ENCODE data around the gene TEKT5. TPM values are rescaled to one million over a fixed set of nuclear protein-coding genes. Genes with fewer than 3 reads are reported as not detected.

Gene TEKT5
- total RNA-seq, 2 donors from 2014 or later: 0.36 to 3.9 TPM

DNA sequence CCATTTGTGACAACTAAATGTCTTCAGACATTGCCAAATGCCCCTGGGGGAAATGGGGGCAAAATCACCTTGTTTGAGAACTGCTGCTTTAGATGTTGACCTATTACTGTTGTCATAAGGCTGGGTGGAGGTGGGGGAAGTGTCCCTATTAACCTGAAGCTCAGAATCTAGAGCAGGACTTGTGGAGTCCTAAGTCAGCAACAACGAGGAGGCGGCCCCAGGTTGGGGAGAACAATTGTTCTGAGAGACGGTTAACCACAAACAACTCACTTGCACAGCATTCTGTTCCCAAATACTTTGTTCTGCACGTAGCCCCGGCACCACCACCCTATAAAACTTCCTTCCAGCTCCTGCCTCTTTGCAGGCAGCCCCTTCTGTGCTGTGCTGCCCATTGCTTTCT is 32.5 kb downstream of the TEKT5 start:
- Histone ChIP-seq H3K4me1 (replicated peaks) (no peaks in the 10 kb centered on the region), H3K36me3 (no peaks in the 10 kb centered on the region), H3K27me3 (replicated peaks; ENCODE audit: insufficient read depth) (no peaks in the 10 kb centered on the region), H3K9me3 (no peaks in the 10 kb centered on the region), H3K27ac (no peak overlapping the region), H3K4me3 (no peak overlapping the region)
- 34% methylated on average over 5 of the region's 5 CpGs for WGBS
- intact Hi-C loops (cut with DNase I): no loop called here
- TF ChIP-seq, protein P1, sequence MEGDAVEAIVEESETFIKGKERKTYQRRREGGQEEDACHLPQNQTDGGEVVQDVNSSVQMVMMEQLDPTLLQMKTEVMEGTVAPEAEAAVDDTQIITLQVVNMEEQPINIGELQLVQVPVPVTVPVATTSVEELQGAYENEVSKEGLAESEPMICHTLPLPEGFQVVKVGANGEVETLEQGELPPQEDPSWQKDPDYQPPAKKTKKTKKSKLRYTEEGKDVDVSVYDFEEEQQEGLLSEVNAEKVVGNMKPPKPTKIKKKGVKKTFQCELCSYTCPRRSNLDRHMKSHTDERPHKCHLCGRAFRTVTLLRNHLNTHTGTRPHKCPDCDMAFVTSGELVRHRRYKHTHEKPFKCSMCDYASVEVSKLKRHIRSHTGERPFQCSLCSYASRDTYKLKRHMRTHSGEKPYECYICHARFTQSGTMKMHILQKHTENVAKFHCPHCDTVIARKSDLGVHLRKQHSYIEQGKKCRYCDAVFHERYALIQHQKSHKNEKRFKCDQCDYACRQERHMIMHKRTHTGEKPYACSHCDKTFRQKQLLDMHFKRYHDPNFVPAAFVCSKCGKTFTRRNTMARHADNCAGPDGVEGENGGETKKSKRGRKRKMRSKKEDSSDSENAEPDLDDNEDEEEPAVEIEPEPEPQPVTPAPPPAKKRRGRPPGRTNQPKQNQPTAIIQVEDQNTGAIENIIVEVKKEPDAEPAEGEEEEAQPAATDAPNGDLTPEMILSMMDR (IDR thresholded peaks at IDR 0.05): no peak
- no peak for TF ChIP-seq POLR2A (IDR thresholded peaks at IDR 0.05)
- no peak for TF ChIP-seq POLR2AphosphoS5 (IDR thresholded peaks at IDR 0.05)
- DNase-seq (ENCODE audit: low spot score): no peak

DNA sequence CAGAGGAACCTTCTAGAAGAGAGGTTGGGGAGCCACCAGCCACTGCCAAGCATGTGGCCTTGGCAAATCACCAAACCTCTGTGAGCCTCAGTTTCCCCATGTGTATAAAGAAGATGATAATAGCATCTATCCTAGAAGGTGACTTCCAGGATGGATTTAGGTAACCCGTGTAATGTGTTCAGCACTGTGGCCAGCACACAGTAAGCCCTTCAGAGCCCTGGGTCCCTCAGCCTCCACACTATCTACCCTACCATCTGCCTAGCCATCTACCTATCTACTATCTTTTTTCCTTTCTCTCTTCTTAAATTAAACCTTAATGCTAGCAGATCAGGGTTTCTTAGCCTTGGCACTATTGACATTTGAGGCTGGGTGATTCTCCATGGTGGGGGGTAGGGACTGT is 33.0 kb downstream of the TEKT5 start:
- no peaks in the 10 kb centered on the region for H3K36me3 ChIP-seq
- no peak for TF ChIP-seq POLR2A (IDR thresholded peaks at IDR 0.05)
- TF ChIP-seq, protein P1 (IDR thresholded peaks at IDR 0.05): no peak
- H3K27ac ChIP-seq: no peak overlapping the region
- H3K4me3 ChIP-seq: no peak overlapping the region
- WGBS: 40% methylated on average over 1 of the region's 1 CpG
- H3K4me1 ChIP-seq (replicated peaks): no peaks in the 10 kb centered on the region
- intact Hi-C loops (cut with DNase I): no loop called here
- no peak for DNase-seq (ENCODE audit: low spot score)
- H3K27me3 ChIP-seq (replicated peaks; ENCODE audit: insufficient read depth): no peaks in the 10 kb centered on the region
- H3K9me3 ChIP-seq: no peaks in the 10 kb centered on the region

DNA sequence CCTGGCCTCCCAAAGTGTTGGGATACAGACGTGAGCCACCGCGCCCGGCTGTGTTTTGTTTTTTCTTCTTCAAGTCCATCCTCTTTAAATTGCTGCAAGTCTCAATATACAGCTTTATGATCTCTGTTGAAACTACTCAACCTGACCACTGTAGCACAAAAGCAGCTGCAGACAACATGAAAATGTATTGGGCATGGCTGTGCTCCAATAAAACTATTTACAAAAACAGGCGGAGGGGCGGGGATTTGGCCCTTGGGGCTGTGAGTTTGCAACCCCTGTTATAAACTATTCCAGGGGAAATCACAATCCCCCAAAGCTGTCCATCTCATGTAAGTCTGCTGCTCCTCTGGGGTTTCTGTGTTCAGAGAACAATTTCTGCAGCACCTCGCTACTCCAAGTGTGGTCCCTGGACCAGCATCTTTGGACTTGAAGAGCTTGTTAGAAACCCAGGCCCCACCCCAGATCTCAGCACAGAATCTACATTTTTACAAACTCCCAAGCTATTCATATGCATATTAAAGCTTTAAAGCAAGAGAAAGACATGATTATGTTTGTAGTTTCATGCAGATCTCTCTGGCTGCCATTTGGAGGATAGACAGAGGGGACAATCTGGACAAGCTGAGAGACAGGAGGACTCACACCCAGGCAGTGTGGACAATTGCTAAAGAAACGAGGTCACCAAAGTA is 33.6 kb downstream of the TEKT5 start:
- Histone ChIP-seq H3K4me3 (no peak overlapping the region), H3K36me3 (no peaks in the 10 kb centered on the region), H3K9me3 (no peaks in the 10 kb centered on the region), H3K27ac (no peak overlapping the region), H3K27me3 (replicated peaks; ENCODE audit: insufficient read depth) (no peaks in the 10 kb centered on the region), H3K4me1 (replicated peaks) (no peaks in the 10 kb centered on the region)
- intact Hi-C loops (cut with DNase I): no loop called here
- 71% methylated on average over 8 of the region's 8 CpGs for WGBS
- DNase-seq (ENCODE audit: low spot score): no peak
- TF ChIP-seq POLR2A (IDR thresholded peaks at IDR 0.05) (no peak), POLR2AphosphoS5 (IDR thresholded peaks at IDR 0.05) (no peak)
- TF ChIP-seq, protein P1 (IDR thresholded peaks at IDR 0.05): no peak

DNA sequence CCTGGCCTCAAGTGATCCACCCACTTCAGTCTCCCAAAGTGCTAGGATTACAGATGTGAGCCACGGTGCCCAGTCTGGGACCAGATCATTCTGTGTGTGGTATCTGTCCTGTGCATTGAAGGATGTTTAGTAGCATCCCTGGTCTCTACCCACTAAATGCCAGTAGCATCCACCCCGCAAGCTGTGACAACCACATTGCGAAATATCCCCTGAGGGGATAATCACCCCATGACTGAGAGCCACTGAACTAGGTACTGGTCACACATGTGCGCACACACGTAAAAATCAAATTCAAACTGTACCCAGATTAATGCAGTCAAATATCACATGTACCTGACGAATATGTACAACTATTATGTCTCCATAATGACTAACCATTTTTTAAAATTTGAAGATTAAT is 35.8 kb downstream of the TEKT5 start:
- DNase-seq (ENCODE audit: low spot score): no peak
- intact Hi-C loops (cut with DNase I): no loop called here
- WGBS: 93% methylated on average over 6 of the region's 6 CpGs
- TF ChIP-seq, protein P1 (IDR thresholded peaks at IDR 0.05): no peak
- no peak for TF ChIP-seq POLR2A (IDR thresholded peaks at IDR 0.05)
- TF ChIP-seq POLR2AphosphoS5 (IDR thresholded peaks at IDR 0.05): no peak
- no peaks in the 10 kb centered on the region for H3K4me1 ChIP-seq (replicated peaks)
- no peak overlapping the region for H3K27ac ChIP-seq
- no peaks in the 10 kb centered on the region for H3K27me3 ChIP-seq (replicated peaks; ENCODE audit: insufficient read depth)
- H3K36me3 ChIP-seq: no peaks in the 10 kb centered on the region
- no peaks in the 10 kb centered on the region for H3K9me3 ChIP-seq
- no peak overlapping the region for H3K4me3 ChIP-seq

DNA sequence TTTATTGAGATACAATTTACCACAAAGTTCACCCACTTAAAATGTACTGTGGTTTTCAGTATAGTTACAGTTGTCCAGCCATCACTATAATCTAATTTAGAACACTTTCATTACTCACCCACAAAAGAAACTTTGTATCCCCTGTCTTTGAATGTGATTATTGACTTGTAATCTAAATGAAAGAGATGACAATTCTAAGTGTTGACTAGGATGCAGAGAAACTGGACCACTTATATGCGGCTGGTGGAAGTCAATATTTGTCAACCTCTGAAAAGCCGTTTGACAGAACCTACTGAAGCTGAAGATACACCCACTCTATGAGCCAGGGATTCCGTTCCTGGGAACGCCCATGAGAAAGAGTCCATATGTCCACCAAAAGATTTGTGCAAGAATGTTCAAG is 36.8 kb downstream of the TEKT5 start:
- TF ChIP-seq POLR2AphosphoS5 (IDR thresholded peaks at IDR 0.05): no peak
- TF ChIP-seq POLR2A (IDR thresholded peaks at IDR 0.05): no peak
- TF ChIP-seq, protein P1 (IDR thresholded peaks at IDR 0.05): no peak
- WGBS: 86% methylated on average over 4 of the region's 4 CpGs
- intact Hi-C loops (cut with DNase I): no loop called here

More for the DNA sequence above, 36.8 kb downstream of the TEKT5 start:
- no peaks in the 10 kb centered on the region for H3K27me3 ChIP-seq (replicated peaks; ENCODE audit: insufficient read depth)
- H3K9me3 ChIP-seq: no peaks in the 10 kb centered on the region
- no peak for DNase-seq (ENCODE audit: low spot score)
- H3K4me3 ChIP-seq: no peak overlapping the region
- H3K36me3 ChIP-seq: no peaks in the 10 kb centered on the region
- H3K4me1 ChIP-seq (replicated peaks): no peaks in the 10 kb centered on the region
- no peak overlapping the region for H3K27ac ChIP-seq
